NCI-H2196 (cell line): ENCODE measurements around the gene SLC38A5.
"Not testable (repeated sequence)": the region's sequence is repeated elsewhere in the genome, so short reads cannot be mapped to it uniquely, and the experiment has no call there.

Experiments used
- DNase-seq: peaks from one replicate; lab custom pipeline; 2025; ENCODE audit not compliant: unreplicated experiment; lab: John Stamatoyannopoulos, UW

Gene SLC38A5

GRCh38 chrX:48470833-48471118 lies 716 bp upstream of the SLC38A5 start:
- DNase-seq, result no peak

- no peak for DNase-seq
Observed at GRCh38 chrX:48468693-48469691, 1.1 kb downstream of the SLC38A5 start.

GRCh38 chrX:48468247-48468671 lies 1.8 kb downstream of the SLC38A5 start:
- DNase-seq, result no peak

GRCh38 chrX:48467281-48467761 lies 2.7 kb downstream of the SLC38A5 start:
- DNase-seq, result no peak

GRCh38 chrX:48466696-48467095 lies 3.4 kb downstream of the SLC38A5 start:
- DNase-seq, result no peak

GRCh38 chrX:48465336-48465933 lies 4.6 kb downstream of the SLC38A5 start:
- no peak for DNase-seq

- DNase-seq, result no peak
Observed at GRCh38 chrX:48461830-48462229, 8.2 kb downstream of the SLC38A5 start.

GRCh38 chrX:48460606-48461005 lies 9.5 kb downstream of the SLC38A5 start:
- DNase-seq, result no peak

GRCh38 chrX:48460031-48460430 lies 10.0 kb downstream of the SLC38A5 start:
- DNase-seq, result no peak

GRCh38 chrX:48459483-48459882 lies 10.6 kb downstream of the SLC38A5 start:
- DNase-seq, result no peak

GRCh38 chrX:48458711-48459110 lies 11.3 kb downstream of the SLC38A5 start:
- peak; percentile 7 for DNase-seq

GRCh38 chrX:48456628-48457331 lies 13.3 kb downstream of the SLC38A5 start:
- no peak for DNase-seq

- no peak for DNase-seq
Observed at GRCh38 chrX:48451708-48452107, 18.4 kb downstream of the SLC38A5 start.

- no peak for DNase-seq
Observed at GRCh38 chrX:48450076-48450475, 20.0 kb downstream of the SLC38A5 start.

GRCh38 chrX:48447201-48447600 lies 22.9 kb downstream of the SLC38A5 start:
- DNase-seq, result not testable (repeated sequence)

- not testable (repeated sequence) for DNase-seq
Observed at GRCh38 chrX:48433713-48434112, 36.3 kb downstream of the SLC38A5 start.

- not testable (repeated sequence) for DNase-seq
Observed at GRCh38 chrX:48430166-48430565, 39.9 kb downstream of the SLC38A5 start.

- not testable (repeated sequence) for DNase-seq
Observed at GRCh38 chrX:48429606-48430005, 40.5 kb downstream of the SLC38A5 start.

GRCh38 chrX:48427027-48427716 lies 42.9 kb downstream of the SLC38A5 start:
- not testable (repeated sequence) for DNase-seq

- DNase-seq, result not testable (repeated sequence)
Observed at GRCh38 chrX:48411860-48412259, 58.2 kb downstream of the SLC38A5 start, which contains the start of gene SSX4B. Gene SSX4B (minus strand): TSS chrX:48411960. CDS start chrX:48411372, 588 bp downstream.
